WI38 (cell line): ENCODE data around the gene RARB.

Experiments used
- H3K4me3 ChIP-seq: 2 replicates; pipeline ENCODE4 v1.5.1; 2011; ENCODE audit warnings: low read depth, mild to moderate bottlenecking, control low read depth, low read length
- CTCF ChIP-seq: IDR thresholded peaks from 2 replicates; pipeline ENCODE4 v1.5.1; 2012; ENCODE audit warnings: low read depth, mild to moderate bottlenecking, control low read depth, low read length

RARB gene

GRCh38 chr3:25635038-25635437, 207.0 kb downstream of the RARB start:
- no peak for TF ChIP-seq CTCF
- H3K4me3 ChIP-seq, result no peak overlapping the region
